ENCODE results near the gene PIGW.
A peak's percentile ranks its signal among the peaks of the same experiment; 100 is the strongest.

PIGW gene

GRCh38 chr17:36509272-36509985, 25.4 kb upstream of the PIGW start:
- no peak for DNase-seq

- no peak for DNase-seq
These were observed 24.2 kb upstream of the PIGW start for GRCh38 chr17:36510636-36511035.

GRCh38 chr17:36511216-36511615, 23.6 kb upstream of the PIGW start:
- no peak for DNase-seq

GRCh38 chr17:36512641-36513040, 22.1 kb upstream of the PIGW start:
- no peak for DNase-seq

GRCh38 chr17:36514856-36515255, 19.9 kb upstream of the PIGW start:
- no peak for DNase-seq

GRCh38 chr17:36515837-36516236, 18.9 kb upstream of the PIGW start:
- DNase-seq = no peak

DNA sequence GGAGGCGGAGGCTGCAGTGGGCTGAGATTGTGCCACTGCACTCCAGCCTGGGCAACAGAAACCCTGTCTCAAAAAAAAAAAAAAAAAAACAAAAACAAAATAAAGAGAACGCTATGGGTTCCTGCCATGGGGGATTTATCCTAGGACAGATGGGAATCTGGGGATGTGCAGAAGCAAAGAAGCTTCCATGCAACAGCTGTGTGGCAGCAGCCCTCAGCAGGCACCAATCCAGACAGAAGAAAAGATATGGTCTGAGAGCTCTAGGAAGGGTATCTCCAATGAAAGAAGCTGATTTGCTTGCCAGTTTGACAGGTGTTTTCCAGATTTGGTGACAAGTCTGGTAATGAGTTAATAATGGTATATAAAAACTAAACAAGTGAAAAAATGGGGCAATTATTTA, 11.7 kb upstream of the PIGW start:
- no peak for DNase-seq

DNA sequence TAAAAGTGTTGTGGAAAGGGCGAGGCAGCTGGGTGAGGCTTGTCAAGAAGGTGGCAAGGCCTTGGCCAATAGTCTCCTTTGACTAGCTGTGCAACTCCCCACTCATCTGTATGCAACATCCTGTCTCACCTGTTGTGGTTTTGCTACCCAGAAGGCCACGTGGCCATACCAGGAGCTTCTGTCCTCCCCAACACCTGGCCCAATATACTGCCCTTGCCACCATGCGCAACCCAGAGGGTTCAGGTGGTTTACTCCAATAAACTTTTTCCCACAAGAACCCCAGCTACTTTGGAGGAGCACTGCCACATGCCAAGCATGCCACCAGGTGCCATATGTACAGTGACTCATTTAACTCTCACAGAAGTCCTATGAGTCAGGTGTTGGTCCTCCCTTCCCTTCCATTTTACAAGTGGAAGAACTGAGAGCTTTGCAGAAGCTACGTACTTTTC, 10.3 kb upstream of the PIGW start:
- DNase-seq = no peak

GRCh38 chr17:36525113-36525512, 9.7 kb upstream of the PIGW start:
- no peak for DNase-seq

GRCh38 chr17:36525888-36526287, 8.9 kb upstream of the PIGW start:
- no peak for DNase-seq

- DNase-seq = no peak
These were observed 7.1 kb upstream of the PIGW start for GRCh38 chr17:36527621-36528250.

DNA sequence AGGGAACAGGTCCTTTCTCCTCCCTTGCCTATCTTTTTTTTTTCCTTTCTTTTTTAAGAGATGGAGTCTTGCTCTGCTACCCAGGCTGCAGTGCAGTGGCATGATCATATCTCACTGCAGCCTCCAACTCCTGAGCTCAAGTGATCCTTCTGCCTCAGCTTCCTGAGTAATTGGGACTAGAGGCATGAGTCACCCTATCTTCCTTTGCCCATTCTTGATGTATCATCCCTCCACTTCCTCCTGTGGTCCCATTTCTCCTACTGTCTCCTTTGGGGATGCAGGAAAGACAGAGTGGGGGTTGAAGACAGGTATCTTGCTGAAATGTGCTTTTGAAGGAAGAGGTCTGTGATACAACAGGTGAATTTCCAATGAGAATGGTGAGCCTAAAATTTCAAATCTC, 5.7 kb upstream of the PIGW start:
- DNase-seq = no peak

DNA sequence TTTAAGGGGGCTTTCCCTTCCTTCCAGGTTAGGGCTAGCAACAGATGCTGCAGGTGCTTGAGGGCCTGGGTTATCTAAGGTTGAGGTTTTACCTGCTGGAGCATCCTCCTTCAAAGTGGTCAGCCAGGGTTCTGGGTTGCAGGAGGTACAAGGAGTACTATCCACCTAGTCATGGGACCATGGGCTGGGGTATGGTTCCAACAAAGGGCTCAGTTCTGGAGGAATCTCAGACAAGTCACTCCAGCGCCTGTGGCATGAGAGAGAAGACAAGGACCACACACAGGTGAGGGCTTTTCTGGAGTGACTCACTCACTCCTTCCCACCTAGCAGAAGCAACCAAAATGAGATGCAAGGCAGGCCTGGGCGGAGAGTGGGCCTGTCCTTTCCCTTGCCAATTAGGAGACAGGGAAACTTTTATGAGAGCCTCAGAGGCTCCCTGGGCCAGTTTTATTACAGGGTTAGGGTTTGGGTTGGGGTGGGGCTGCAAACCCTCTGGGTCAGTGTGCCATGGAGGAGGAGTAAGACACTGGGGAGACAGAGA, 2.3 kb upstream of the PIGW start:
- no peak for DNase-seq

DNA sequence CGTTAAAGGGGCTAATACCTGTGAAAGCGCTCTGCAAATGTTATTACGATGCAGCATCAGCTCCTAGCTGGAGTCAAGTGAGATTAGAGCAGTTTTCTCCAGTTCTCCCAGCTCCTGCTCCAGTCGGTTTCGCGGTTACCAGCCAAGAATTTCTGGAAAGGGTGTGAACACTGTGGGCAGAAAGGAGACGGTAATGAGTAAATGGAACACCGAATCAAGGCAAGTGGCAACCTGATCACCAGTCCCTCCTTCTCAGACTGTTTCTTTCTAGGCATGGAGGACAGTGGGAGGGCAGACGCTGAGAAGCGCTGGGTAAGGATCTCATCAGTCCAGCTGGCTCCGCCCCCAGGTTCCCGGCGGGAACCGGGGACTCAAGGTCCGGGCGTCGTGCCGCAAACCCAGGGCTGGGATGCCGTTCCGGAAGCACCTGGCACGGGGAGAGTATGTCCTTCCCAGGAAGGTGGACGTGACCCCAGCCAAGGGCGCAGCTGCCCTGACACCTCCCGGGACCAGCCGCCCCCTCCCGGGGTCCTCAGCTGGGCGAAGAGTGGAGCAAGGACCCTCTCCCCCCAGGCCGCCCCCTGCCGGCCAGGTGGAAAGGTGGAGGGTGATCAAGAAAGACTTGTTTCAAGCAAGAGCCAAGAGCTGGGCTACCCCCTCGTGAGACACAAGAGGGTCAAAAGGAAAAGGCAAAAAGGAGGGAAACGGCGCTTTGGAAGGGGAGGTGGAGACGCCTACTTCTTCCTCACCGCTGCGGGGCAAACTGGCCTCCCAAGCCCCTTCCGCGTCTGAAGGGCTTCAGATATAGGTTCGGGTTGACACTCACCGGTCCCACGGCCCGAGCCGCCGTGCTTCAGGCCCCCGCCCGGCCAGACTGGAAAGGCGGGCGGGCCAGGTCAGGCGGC, 600 bp upstream of the PIGW start:
- no peak for DNase-seq

GRCh38 chr17:36535669-36536081, 888 bp downstream of the PIGW start:
- no peak for DNase-seq

DNA sequence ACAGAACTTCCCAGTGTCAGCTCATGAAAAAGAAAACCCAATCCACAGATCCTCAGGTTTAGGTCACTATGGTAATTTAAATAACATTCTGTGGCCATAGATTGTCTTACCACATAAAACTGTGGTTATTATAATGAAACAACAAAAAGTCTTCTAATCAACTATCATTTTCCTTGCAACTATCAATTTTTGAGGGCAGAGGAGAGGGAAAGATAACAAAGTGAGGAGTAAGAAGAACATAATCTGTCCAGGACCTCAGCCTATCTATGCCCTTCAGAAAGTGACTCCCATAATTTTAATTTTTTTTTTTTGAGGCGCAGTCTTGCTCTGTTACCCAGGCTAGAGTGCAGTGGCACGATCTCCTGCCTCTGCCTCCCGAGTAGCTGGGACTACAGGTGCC, 5.9 kb downstream of the PIGW start:
- DNase-seq = no peak

- DNase-seq = no peak
These were observed 8.0 kb downstream of the PIGW start for GRCh38 chr17:36542755-36543154.

- peak; percentile 67 for DNase-seq
These were observed 9.2 kb downstream of the PIGW start for GRCh38 chr17:36544044-36544306.

DNA sequence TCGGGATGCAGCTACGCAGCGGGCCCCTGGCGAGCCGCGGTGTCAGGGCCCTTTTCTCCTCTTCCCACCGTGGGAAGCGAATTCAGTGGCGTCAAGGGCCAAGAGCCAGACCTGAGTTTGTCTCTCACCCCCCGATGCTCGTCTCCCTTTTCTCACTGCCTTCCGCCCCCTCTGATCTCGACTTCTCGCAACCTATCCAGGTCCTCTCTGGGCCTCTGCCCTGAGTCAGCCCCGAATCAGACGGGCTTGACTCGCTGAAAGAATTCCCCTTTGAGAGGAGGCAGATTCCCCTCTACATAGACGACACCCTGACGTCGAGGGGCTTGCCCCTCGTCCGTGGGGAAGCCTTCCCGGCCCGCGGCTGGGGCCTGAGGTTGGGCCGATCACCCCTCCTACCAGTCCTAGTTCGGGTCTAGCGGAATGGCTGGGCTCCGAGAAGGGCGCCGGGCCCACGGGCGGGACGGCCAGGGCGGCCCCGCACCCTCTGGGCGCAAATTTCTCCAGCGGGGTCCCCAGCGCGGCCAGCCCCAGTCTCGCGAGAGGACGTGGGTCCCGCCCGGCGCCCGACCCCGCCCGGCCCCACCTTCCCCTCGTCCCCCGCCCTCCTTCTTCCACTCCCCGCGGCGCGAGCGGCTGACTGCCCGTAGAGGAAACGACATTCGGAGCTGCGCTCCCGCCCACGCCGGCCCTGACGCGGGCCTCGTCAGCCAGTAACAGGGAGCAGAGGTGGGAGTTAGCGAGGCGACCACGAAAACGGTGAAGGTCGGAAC, 9.7 kb downstream of the PIGW start, which contains the start of gene GGNBP2:
Gene GGNBP2, plus strand, starts transcription at position 613 of the 770 bp plus-strand sequence. CDS start 806 bp downstream, outside the sequence.
- DNase-seq = peak; percentile 85

GRCh38 chr17:36545077-36545464, 10.3 kb downstream of the PIGW start:
- no peak for DNase-seq

DNA sequence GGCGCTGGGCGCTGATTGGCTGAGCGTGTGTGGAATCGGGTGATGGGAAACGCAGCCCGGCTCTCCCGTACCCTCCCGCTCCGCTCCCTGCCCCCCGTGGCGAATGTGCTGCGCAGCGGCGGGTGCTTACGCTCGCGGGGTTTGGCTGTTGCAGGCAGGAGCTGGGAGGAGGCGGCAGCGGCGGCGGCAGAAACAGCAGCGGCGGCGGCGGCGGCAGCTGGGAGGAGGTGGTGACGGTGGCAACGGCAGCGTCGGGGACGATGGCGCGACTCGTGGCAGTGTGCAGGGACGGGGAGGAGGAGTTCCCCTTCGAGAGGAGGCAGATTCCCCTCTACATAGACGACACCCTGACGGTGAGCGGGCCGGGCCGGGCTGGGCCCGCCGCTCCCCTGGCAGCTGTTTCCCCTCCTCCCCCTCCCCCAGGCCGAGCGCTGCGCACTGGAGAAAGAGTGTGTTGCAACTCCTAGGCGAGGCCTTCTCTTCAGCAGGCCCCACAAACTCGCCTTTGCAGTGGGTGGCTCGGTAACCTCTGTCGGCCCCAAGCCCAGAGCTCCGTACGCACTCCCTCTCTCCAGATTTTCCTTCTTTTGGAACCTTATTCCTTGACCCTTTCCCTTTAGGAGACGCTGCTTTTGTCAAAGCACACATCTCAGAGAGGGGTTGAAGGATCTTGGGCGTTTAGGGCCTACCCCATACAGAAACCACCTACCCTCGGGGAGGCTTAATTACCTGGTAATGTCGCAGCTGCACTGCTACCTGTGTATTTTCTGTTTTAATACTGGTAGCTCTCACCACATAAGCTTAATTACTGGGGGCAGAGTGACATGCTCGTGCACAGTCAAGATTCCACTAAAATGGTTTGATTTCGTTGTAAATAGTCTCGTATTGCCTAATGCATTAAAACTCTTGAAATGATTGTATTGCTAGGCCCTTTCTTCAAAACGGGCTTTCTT, 11.0 kb downstream of the PIGW start:
- peak; percentile 92 for DNase-seq
